H1 (cell line): ENCODE measurements around the gene GARIN3. TPM values are rescaled to one million over a fixed set of nuclear protein-coding genes. Genes with fewer than 3 reads are reported as not detected.

Source experiments
- CTCF ChIA-PET: fragments of 300-600 bp; sonication (Branson Sonifier 250); formaldehyde crosslinking; loops from one replicate; lab custom pipeline; 2021; ENCODE audit not compliant: partially characterized antibody; lab: Charles Lee
- POLR2A ChIA-PET: fragments of 300-600 bp; sonication (Branson Sonifier 250); formaldehyde crosslinking; loops from one replicate; lab custom pipeline; 2021; ENCODE audit warnings: inconsistent platforms; ENCODE audit not compliant: partially characterized antibody; lab: Charles Lee
- DNase-seq, 2 experiments: peaks; one replicate each; pipeline versions ENCODE4 v3.0.0 to v3.0.0-alpha.2; 2010 to 2022; ENCODE audit warnings: low spot score in 2 of 2, low read depth in 1 of 2, mixed read lengths in 1 of 2
- FAIRE-seq: peaks from 2 replicates; lab custom pipeline; 2011; peaks lifted over from hg19 to GRCh38; lab: Jason Lieb, UNC
- H2AFZ ChIP-seq: 2 replicates; pipeline ENCODE4 v1.8.1; 2012; ENCODE audit warnings: low read length, inconsistent platforms
- H2AK5ac ChIP-seq: 2 replicates; pipeline ENCODE4 v1.6.1; 2013; ENCODE audit warnings: low read depth, low read length
- H2BK120ac ChIP-seq: replicated peaks from 2 replicates; pipeline ENCODE3; 2013; ENCODE audit warnings: low read depth, low read length, inconsistent platforms
- H2BK12ac ChIP-seq: 2 replicates; pipeline ENCODE4 v1.6.1; 2013; ENCODE audit warnings: low read depth, low read length
- H2BK15ac ChIP-seq: 2 replicates; pipeline ENCODE4 v1.6.1; 2013; ENCODE audit warnings: low read length
- H2BK20ac ChIP-seq: 2 replicates; pipeline ENCODE4 v1.6.1; 2013; ENCODE audit warnings: low read length
- H2BK5ac ChIP-seq: 2 replicates; pipeline ENCODE4 v1.6.1; 2013; ENCODE audit warnings: low read depth, low read length
- H3K14ac ChIP-seq: 2 replicates; pipeline ENCODE4 v1.6.1; 2013; ENCODE audit warnings: inconsistent platforms; ENCODE audit not compliant: insufficient read length
- H3K18ac ChIP-seq: 2 replicates; pipeline ENCODE4 v1.6.1; 2013; ENCODE audit warnings: low read length; ENCODE audit errors: extremely low read depth
- H3K23ac ChIP-seq: 2 replicates; pipeline ENCODE4 v1.6.1; 2013; ENCODE audit warnings: inconsistent platforms; ENCODE audit not compliant: insufficient read length
- H3K23me2 ChIP-seq: 2 replicates; pipeline ENCODE4 v1.6.1; 2013; ENCODE audit warnings: low read depth, low read length
- H3K27ac ChIP-seq: 2 replicates; pipeline ENCODE4 v1.6.1; 2011; ENCODE audit warnings: low read depth, low read length, inconsistent platforms
- H3K27me3 ChIP-seq, 4 experiments: replicated peaks in 1 of 4; 1 replicate in 1 of 4; 2 replicates in 3 of 4; pipeline versions ENCODE4 v1.6.1 to v1.8.1; 2011 to 2013; ENCODE audit warnings: low read length in 3 of 4, mild to moderate bottlenecking in 3 of 4, inconsistent platforms in 2 of 4, mixed read lengths in 2 of 4, moderate library complexity in 1 of 4; ENCODE audit not compliant: control insufficient read depth in 3 of 4, insufficient read depth in 3 of 4; ENCODE audit errors: extremely low read depth in 1 of 4
- H3K36me3 ChIP-seq, 4 experiments: 2 replicates each; pipeline versions ENCODE4 v1.6.1 to v1.8.1; 2011 to 2013; ENCODE audit warnings: mild to moderate bottlenecking in 4 of 4, low read length in 3 of 4, moderate library complexity in 2 of 4, control low read depth in 1 of 4, inconsistent platforms in 1 of 4; ENCODE audit not compliant: insufficient read depth in 4 of 4, control insufficient read depth in 2 of 4
- H3K4ac ChIP-seq: replicated peaks from 2 replicates; pipeline ENCODE3; 2013; ENCODE audit warnings: low read length, low read depth, mixed read lengths, inconsistent platforms; ENCODE audit not compliant: insufficient read length
- H3K4me1 ChIP-seq, 4 experiments: replicated peaks in 1 of 4; 1 replicate in 1 of 4; 2 replicates in 3 of 4; pipeline versions ENCODE4 v1.6.1 to v1.8.1; 2011 to 2013; ENCODE audit warnings: low read length in 3 of 4, inconsistent platforms in 2 of 4, mixed read lengths in 1 of 4; ENCODE audit not compliant: insufficient read depth in 4 of 4, control insufficient read depth in 3 of 4
- H3K4me2 ChIP-seq, 2 experiments: 2 replicates each; pipeline versions ENCODE4 v1.6.1 to v1.8.1; 2011 to 2013; ENCODE audit warnings: low read depth in 2 of 2, low read length in 2 of 2, control low read depth in 1 of 2, inconsistent platforms in 1 of 2, mild to moderate bottlenecking in 1 of 2; ENCODE audit not compliant: insufficient read depth in 1 of 2
- H3K4me3 ChIP-seq, 4 experiments: fragments of 200-600, 300-600 bp in 1 of 4; sonication (generic), shearing (Covaris generic), sonication (Bioruptor Twin) in 1 of 4; 2 replicates each; pipeline versions ENCODE4 v1.5.1 to v1.8.1; 2011 to 2016; ENCODE audit warnings: low read length in 4 of 4, low read depth in 3 of 4, control low read depth in 2 of 4, inconsistent platforms in 2 of 4, mild to moderate bottlenecking in 2 of 4, mixed read lengths in 1 of 4, moderate library complexity in 1 of 4; ENCODE audit not compliant: insufficient read depth in 2 of 4; ENCODE audit errors: extremely low read depth in 1 of 4
- H3K56ac ChIP-seq: replicated peaks from 2 replicates; pipeline ENCODE3; 2013; ENCODE audit warnings: low read depth, mild to moderate bottlenecking, mixed read lengths, low read length, inconsistent platforms; ENCODE audit not compliant: insufficient read length
- H3K79me1 ChIP-seq: 2 replicates; pipeline ENCODE4 v1.6.1; 2013; ENCODE audit warnings: low read depth, low read length, control low read depth
- H3K79me2 ChIP-seq, 2 experiments: 2 replicates each; pipeline versions ENCODE4 v1.6.1 to v1.8.1; 2012 to 2013; ENCODE audit warnings: low read length in 2 of 2, mild to moderate bottlenecking in 2 of 2, inconsistent platforms in 1 of 2; ENCODE audit not compliant: insufficient read depth in 2 of 2, control insufficient read depth in 1 of 2
- H3K9ac ChIP-seq, 4 experiments: replicated peaks in 1 of 4; 1 replicate in 1 of 4; 2 replicates in 3 of 4; pipeline versions ENCODE4 v1.6.1 to v1.8.1; 2011 to 2013; ENCODE audit warnings: low read depth in 3 of 4, low read length in 3 of 4, control low read depth in 2 of 4, mild to moderate bottlenecking in 2 of 4, moderate library complexity in 2 of 4, inconsistent platforms in 1 of 4; ENCODE audit errors: extremely low read depth in 1 of 4
- H3K9me3 ChIP-seq, 2 experiments: 2 replicates each; pipeline versions ENCODE4 v1.6.1 to v1.8.1; 2012 to 2013; ENCODE audit warnings: mild to moderate bottlenecking in 2 of 2, moderate library complexity in 2 of 2, control low read depth in 1 of 2, inconsistent platforms in 1 of 2, low read depth in 1 of 2, low read length in 1 of 2, mixed read lengths in 1 of 2; ENCODE audit not compliant: insufficient read depth in 2 of 2
- H4K20me1 ChIP-seq, 2 experiments: replicated peaks in 1 of 2; 2 replicates each; pipeline versions ENCODE3 to v1.8.1; 2011 to 2013; ENCODE audit warnings: inconsistent platforms in 2 of 2, low read length in 2 of 2, mild to moderate bottlenecking in 1 of 2; ENCODE audit not compliant: insufficient read depth in 2 of 2, control insufficient read depth in 1 of 2
- H4K5ac ChIP-seq: 2 replicates; pipeline ENCODE4 v1.6.1; 2013; ENCODE audit warnings: low read length, low read depth, mixed read lengths, inconsistent platforms; ENCODE audit not compliant: insufficient read length
- H4K8ac ChIP-seq: 2 replicates; pipeline ENCODE4 v1.8.0; 2013; ENCODE audit warnings: mild to moderate bottlenecking, moderate library complexity, low read length, inconsistent platforms; ENCODE audit not compliant: insufficient read depth; ENCODE audit errors: extremely low read depth
- H4K91ac ChIP-seq: replicated peaks from 2 replicates; pipeline ENCODE3; 2013; ENCODE audit warnings: low read length, mixed read lengths, inconsistent platforms; ENCODE audit not compliant: insufficient read length
- EGR1 ChIP-seq: IDR thresholded peaks from 2 replicates; pipeline ENCODE4 v1.6.1; 2011; ENCODE audit warnings: low read depth, low read length, borderline replicate concordance
- EZH2 ChIP-seq: fragments of 200-600 bp; sonication (generic); IDR thresholded peaks from 2 replicates; pipeline ENCODE4 v1.7.1; 2012; ENCODE audit warnings: low read depth, mild to moderate bottlenecking, moderate library complexity, low read length, inconsistent platforms; ENCODE audit not compliant: severe bottlenecking
- FOSL1 ChIP-seq: IDR thresholded peaks from 2 replicates; pipeline ENCODE4 v1.6.1; 2011; ENCODE audit warnings: mild to moderate bottlenecking, low read depth, low read length, moderate library complexity; ENCODE audit not compliant: insufficient read depth
- GTF2F1 ChIP-seq: IDR thresholded peaks from 2 replicates; pipeline ENCODE4 v1.6.1; 2012; ENCODE audit warnings: low read depth, low read length, improper control_type of control experiment, borderline replicate concordance
- KDM4A ChIP-seq: IDR thresholded peaks from one replicate; pipeline ENCODE4 v1.7.1; 2012; ENCODE audit warnings: low read depth, mild to moderate bottlenecking, moderate library complexity, low read length, inconsistent platforms; ENCODE audit not compliant: severe bottlenecking
- MAFK ChIP-seq: IDR thresholded peaks from 2 replicates; pipeline ENCODE4 v1.6.1; 2012; ENCODE audit warnings: low read depth, mild to moderate bottlenecking, improper control_type of control experiment, low read length
- RAD21 ChIP-seq, 2 experiments: IDR thresholded peaks in 1 of 2; conservative IDR thresholded peaks in 1 of 2; 2 replicates each; pipeline ENCODE4 v1.6.1; 2011; ENCODE audit warnings: low read depth in 2 of 2, low read length in 2 of 2, improper control_type of control experiment in 1 of 2, inconsistent platforms in 1 of 2, mild to moderate bottlenecking in 1 of 2, moderate library complexity in 1 of 2
- SIX5 ChIP-seq: IDR thresholded peaks from 2 replicates; pipeline ENCODE4 v1.6.1; 2011; ENCODE audit warnings: mild to moderate bottlenecking, low read depth, low read length
- SP4 ChIP-seq: IDR thresholded peaks from 2 replicates; pipeline ENCODE4 v1.6.1; 2012; ENCODE audit warnings: low read length, inconsistent platforms
- TAF1 ChIP-seq: IDR thresholded peaks from 2 replicates; pipeline ENCODE4 v1.6.1; 2011; ENCODE audit warnings: mild to moderate bottlenecking, low read depth, low read length
- TEAD4 ChIP-seq: IDR thresholded peaks from 2 replicates; pipeline ENCODE4 v1.6.1; 2012; ENCODE audit warnings: low read depth, low read length, inconsistent platforms, mixed read lengths
- WGBS, 2 experiments: shearing (Covaris generic) in 1 of 2; methylation state at CpG; one replicate each; pipeline versions ENCODE4 v1.1.6 to v1.1.7; 2013 to 2015; ENCODE audit warnings: low lambda C conversion rate in 2 of 2, mixed read lengths in 2 of 2, inconsistent platforms in 1 of 2, low coverage in 1 of 2, missing lambda C conversion rate in 1 of 2; ENCODE audit not compliant: insufficient replicate concordance in 2 of 2, insufficient coverage in 1 of 2, insufficient read length in 1 of 2; ENCODE audit errors: extremely low coverage in 1 of 2, missing lambda C conversion rate in 1 of 2; 5-methylcytosine and 5-hydroxymethylcytosine counted together
- polyA plus RNA-seq, 7 experiments: library from polyadenylated mRNA; depleted of rRNA in 3 of 7; stranded (reverse) in 5 of 7; unstranded in 2 of 7; fragments of >200 nt in 5 of 7; fragments of 200-250 nt in 2 of 7; gene quantifications; 1 replicate in 5 of 7; 2 replicates in 1 of 7; 4 replicates in 1 of 7; pipeline versions ENCODE4 v1.2.1 to v1.2.3, GENCODE V29; 2011 to 2013; ENCODE audit warnings: missing spikeins in 2 of 7, mixed read lengths in 2 of 7
- total RNA-seq: library from RNA; stranded (reverse); fragmentation: NEBNext Ultra II Directional; extraction: Animal tissue kit (Norgen Biotek cat#: 25700); gene quantifications from 2 replicates; pipeline ENCODE4 v1.2.1, GENCODE V29; 2021

GARIN3 gene
- total and polyA plus RNA-seq, 2 of the 8 experiments (the other 6 are each of a cell fraction or from before 2014, with no cell fraction given) = not detected

DNA sequence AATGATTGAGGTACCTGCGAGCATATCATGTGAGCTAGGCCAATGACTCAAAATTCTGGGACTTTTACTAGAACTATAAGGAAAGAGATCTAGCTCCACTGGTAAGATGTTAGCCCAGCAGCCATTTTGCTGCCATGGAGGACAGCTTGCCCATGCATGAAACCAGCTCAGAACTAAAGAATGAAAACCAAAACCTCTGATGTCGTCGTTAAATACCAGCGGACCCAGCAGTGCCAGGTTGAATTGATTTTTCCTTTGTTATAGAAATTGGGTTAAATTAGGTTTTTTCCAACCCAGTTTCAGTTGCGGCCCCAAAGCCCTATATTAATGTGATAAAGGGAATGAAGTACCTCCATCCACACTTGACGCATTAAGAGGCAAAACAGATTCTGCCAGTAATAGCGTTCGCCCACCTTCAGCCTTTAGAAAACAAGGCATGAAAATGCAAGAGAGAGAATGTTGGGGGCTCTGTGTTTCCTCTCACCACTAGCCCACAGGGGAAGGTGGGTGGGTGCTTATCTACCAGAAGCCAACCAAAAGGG lies 9.1 kb upstream of the GARIN3 start:
- Histone ChIP-seq H2AK5ac (no peak overlapping the region), H2BK20ac (no peak overlapping the region), H3K79me1 (no peaks in the 10 kb centered on the region), H3K9me3 (no peaks in the 10 kb centered on the region), H3K14ac (no peak overlapping the region), H2BK120ac (no peak overlapping the region), H3K9ac (no peak overlapping the region), H3K27me3 (no peaks in the 10 kb centered on the region), H3K4ac (no peak overlapping the region), H3K4me1 (no peaks in the 10 kb centered on the region), H3K36me3 (no peaks in the 10 kb centered on the region), H3K4me3 (no peak overlapping the region), H3K23me2 (no peaks in the 10 kb centered on the region), H2BK15ac (no peak overlapping the region), H4K91ac (no peak overlapping the region), H2BK5ac (no peak overlapping the region), H2AFZ (no peak overlapping the region), H3K56ac (no peak overlapping the region), H3K18ac (no peak overlapping the region), H3K79me2 (no peaks in the 10 kb centered on the region), H3K4me2 (no peak overlapping the region), H3K27ac (no peak overlapping the region), H4K8ac (no peak overlapping the region), H4K20me1 (no peaks in the 10 kb centered on the region), H4K5ac (no peak overlapping the region), H3K23ac (no peak overlapping the region), H2BK12ac (no peak overlapping the region)
- ChIA-PET POLR2A (no interaction called here), CTCF (interaction anchor here (0.5 kb wide), 1 partner anchor 221 kb away, joined by 3 read pairs; no protein-coding TSS in a partner anchor)
- DNase-seq (no peak), FAIRE-seq (no peak)
- no peak for TF ChIP-seq EZH2
- TF ChIP-seq TAF1 = no peak
- no peak for TF ChIP-seq SP4
- no peak for TF ChIP-seq EGR1
- TF ChIP-seq MAFK = no peak
- TF ChIP-seq TEAD4 = no peak
- no peak for TF ChIP-seq RAD21 (IDR thresholded peaks at IDR 0.05 in 1 of 2, conservative IDR thresholded peaks at IDR 0.05 in 1 of 2; ENCODE audit: low read depth in 2 of 2, low read length in 2 of 2)
- TF ChIP-seq FOSL1 = no peak
- TF ChIP-seq GTF2F1 = no peak
- TF ChIP-seq KDM4A = no peak
- no peak for TF ChIP-seq SIX5
- 93% methylated on average over 8 of the region's 8 CpGs; no CpG with 5 or more reads in 1 of the 2 experiments for WGBS, 2 experiments
